Measurements from ENCODE around the gene ZNF638. TPM values are rescaled to one million over a fixed set of nuclear protein-coding genes. Genes with fewer than 3 reads are reported as not detected.

The ZNF638 gene
- polyA plus RNA-seq, 1 of the 3 experiments (the other 2 are of a cell fraction), result 28.1 TPM

- no peak for TF ChIP-seq CTCF (IDR thresholded peaks at IDR 0.05)
- TF ChIP-seq RXRA (IDR thresholded peaks at IDR 0.05; ENCODE audit: borderline replicate concordance, low read depth), result no peak
- TF ChIP-seq TCF12 (IDR thresholded peaks at IDR 0.05), result no peak
Measured at GRCh38 chr2:71468279-71469015, 136.9 kb downstream of the ZNF638 start (continued).

GRCh38 chr2:71469403-71470398 lies 138.1 kb downstream of the ZNF638 start:
- 46% methylated on average over 7 of the region's 8 CpGs for WGBS (ENCODE audit: low lambda C conversion rate)
- no peaks in the 10 kb centered on the region for H3K36me3 ChIP-seq (replicated peaks in 1 of 2; ENCODE audit: control insufficient read depth in 1 of 2, insufficient read depth in 2 of 2, low read length in 1 of 2)
- H2AFZ ChIP-seq (ENCODE audit: low read depth), result no peak overlapping the region
- H3K9ac ChIP-seq, result no peak overlapping the region
- no peaks in the 10 kb centered on the region for H3F3A ChIP-seq (replicated peaks; ENCODE audit: insufficient read depth)
- no peak overlapping the region for H3K4me3 ChIP-seq (ENCODE audit: low read depth in 2 of 2, low read length in 1 of 2)
- TF ChIP-seq GATA2 (CRISPR knock-in tag; IDR thresholded peaks at IDR 0.05) (no peak), YY1 (IDR thresholded peaks at IDR 0.05; ENCODE audit: low read depth) (no peak), FOSL2 (IDR thresholded peaks at IDR 0.05; ENCODE audit: borderline replicate concordance, low read depth) (no peak), ZBTB33 (IDR thresholded peaks at IDR 0.05; ENCODE audit: borderline replicate concordance, low read depth) (no peak), RAD21 (IDR thresholded peaks at IDR 0.05; ENCODE audit: low read length) (no peak), MEF2A (IDR thresholded peaks at IDR 0.05; ENCODE audit: borderline replicate concordance, low read depth) (no peak), EZH2phosphoT487 (IDR thresholded peaks at IDR 0.05; ENCODE audit: borderline replicate concordance, low read depth) (no peak), RCOR1 (IDR thresholded peaks at IDR 0.05; ENCODE audit: low read length) (no peak), GABPA (IDR thresholded peaks at IDR 0.05; ENCODE audit: low read depth) (no peak), ELF1 (IDR thresholded peaks at IDR 0.05) (no peak), PBX3 (IDR thresholded peaks at IDR 0.05) (no peak), FOXJ3 (CRISPR knock-in tag; IDR thresholded peaks at IDR 0.05) (no peak), TCF12 (IDR thresholded peaks at IDR 0.05) (no peak), USF2 (IDR thresholded peaks at IDR 0.05; ENCODE audit: borderline replicate concordance, low read depth, low read length) (no peak), MAX (IDR thresholded peaks at IDR 0.05; ENCODE audit: low read depth) (no peak), SIN3A (IDR thresholded peaks at IDR 0.05; ENCODE audit: borderline replicate concordance, low read depth, low read length) (no peak), JUND (IDR thresholded peaks at IDR 0.05) (no peak), CHD2 (IDR thresholded peaks at IDR 0.05; ENCODE audit: low read length, partially characterized antibody) (no peak)
- no peak overlapping the region for H3K4me2 ChIP-seq
- no peak for DNase-seq
- CTCF ChIA-PET, result interaction anchor here (0.6 to 2.4 kb wide), 6 partner anchors 8 to 312 kb away, joined by 3 to 6 read pairs (median 4); no protein-coding TSS in a partner anchor
- no peaks in the 10 kb centered on the region for H3K79me2 ChIP-seq (ENCODE audit: insufficient read depth)
- POLR2A ChIA-PET, result no interaction called here
- H3K4me1 ChIP-seq (ENCODE audit: control insufficient read depth in 1 of 2, insufficient read depth in 2 of 2, low read depth in 1 of 2, low read length in 1 of 2), result peaks cover 3 to 6% of the 10 kb centered on the region in 2 experiments; a peak in 2 of 4 replicates
- no peaks in the 10 kb centered on the region for H4K20me1 ChIP-seq (ENCODE audit: insufficient read depth)
- no peaks in the 10 kb centered on the region for H3K9me3 ChIP-seq
- no peak overlapping the region for H3K27ac ChIP-seq (ENCODE audit: low read depth in 2 of 2, low read length in 1 of 2)
- H3K9me2 ChIP-seq, result no peaks in the 10 kb centered on the region
- peaks cover 41% of the 10 kb centered on the region for H3K27me3 ChIP-seq (ENCODE audit: insufficient read depth)
